A549 (cell line): ENCODE measurements around the gene PPIF. TPM values are rescaled to one million over a fixed set of nuclear protein-coding genes. Genes with fewer than 3 reads are reported as not detected.

Experiments
- ATAC-seq, 2 experiments: fragments of 200-7000 bp in 1 of 2; fragments of >200 bp in 1 of 2; cut with Nextera tagmentation in 1 of 2; cut with Tn5 transposase in 1 of 2; 3 replicates each; pipeline versions ENCODE4 v1.8.0 to v1.9.1; 2018 to 2020; ENCODE audit warnings: mild to moderate bottlenecking in 1 of 2, moderate library complexity in 1 of 2
- CTCF ChIA-PET: fragments of 300-600 bp; sonication (Branson Sonifier 250); formaldehyde crosslinking; extraction: SDS; loops from one replicate; lab custom pipeline; 2021; ENCODE audit warnings: antibody characterized with exemption, inconsistent platforms; lab: Yijun Ruan, JAX
- POLR2A ChIA-PET: fragments of 350-600 bp; formaldehyde crosslinking; extraction: SDS; loops from one replicate; lab custom pipeline; 2021; ENCODE audit warnings: antibody characterized with exemption, inconsistent platforms; lab: Yijun Ruan, JAX
- DNase-seq, 2 experiments: peaks; one replicate each; pipeline versions ENCODE4 v3.0.0 to v3.0.0-alpha.2; 2011 to 2016; ENCODE audit warnings: low read depth in 1 of 2, low spot score in 1 of 2
- FAIRE-seq: peaks from 2 replicates; lab custom pipeline; 2011; peaks lifted over from hg19 to GRCh38; lab: Jason Lieb, UNC
- H3K27ac ChIP-seq, 2 experiments: fragments of >200 bp; sonication (Bioruptor Twin); formaldehyde crosslinking; 3 replicates each; pipeline ENCODE4 v1.5.1; 2016 to 2017
- H3K4me1 ChIP-seq: fragments of >200 bp; sonication (Bioruptor Twin); formaldehyde crosslinking; 3 replicates; pipeline ENCODE4 v1.6.1; 2016
- H3K4me2 ChIP-seq: fragments of >200 bp; sonication (Bioruptor Twin); formaldehyde crosslinking; 3 replicates; pipeline ENCODE4 v1.6.1; 2016
- H3K4me3 ChIP-seq: fragments of >200 bp; sonication (Bioruptor Twin); formaldehyde crosslinking; 3 replicates; pipeline ENCODE4 v1.5.1; 2016
- H3K9me3 ChIP-seq: fragments of >200 bp; sonication (Bioruptor Twin); formaldehyde crosslinking; 3 replicates; pipeline ENCODE4 v1.6.1; 2016
- BCL3 ChIP-seq: fragments of >200 bp; sonication (Bioruptor Twin); formaldehyde crosslinking; IDR thresholded peaks from 3 replicates; pipeline ENCODE4 v1.6.1; 2016
- CEBPB ChIP-seq, 2 experiments: fragments of >200 bp in 1 of 2; sonication (Bioruptor Twin) in 1 of 2; formaldehyde crosslinking in 1 of 2; IDR thresholded peaks; 2 replicates each; pipeline ENCODE4 v1.6.1; 2012 to 2016
- CTCF ChIP-seq: fragments of >200 bp; sonication (Bioruptor Twin); formaldehyde crosslinking; IDR thresholded peaks from 3 replicates; pipeline ENCODE4 v1.5.1; 2016
- E2F6 ChIP-seq: IDR thresholded peaks from 2 replicates; pipeline ENCODE4 v1.6.1; 2012; ENCODE audit warnings: low read depth, borderline replicate concordance
- EHF ChIP-seq: fragments of 250-450 bp; sonication (Bioruptor Pico); IDR thresholded peaks from 2 replicates; pipeline ENCODE4 v1.5.0; 2020; ENCODE audit warnings: mild to moderate bottlenecking
- FOSB ChIP-seq: fragments of 250-450 bp; sonication (Bioruptor Pico); IDR thresholded peaks from 2 replicates; pipeline ENCODE4 v1.5.0; 2020; ENCODE audit warnings: mild to moderate bottlenecking, moderate library complexity
- HES2 ChIP-seq: fragments of >200 bp; sonication (Bioruptor Twin); formaldehyde crosslinking; IDR thresholded peaks from 2 replicates; pipeline ENCODE4 v1.6.1; 2016
- HEYL ChIP-seq: fragments of 250-450 bp; sonication (Bioruptor Pico); IDR thresholded peaks from 2 replicates; pipeline ENCODE4 v1.8.0; 2021; ENCODE audit warnings: mild to moderate bottlenecking, moderate library complexity
- HOXA7 ChIP-seq: fragments of 250-450 bp; sonication (Bioruptor Pico); IDR thresholded peaks from 2 replicates; pipeline ENCODE4 v1.5.0; 2020; ENCODE audit warnings: mild to moderate bottlenecking, moderate library complexity
- HOXB13 ChIP-seq: fragments of 250-450 bp; sonication (Bioruptor Pico); IDR thresholded peaks from 2 replicates; pipeline ENCODE4 v1.5.0; 2020; ENCODE audit warnings: low read depth, mild to moderate bottlenecking, moderate library complexity
- JUNB ChIP-seq: fragments of >200 bp; sonication (Bioruptor Twin); formaldehyde crosslinking; IDR thresholded peaks from 2 replicates; pipeline ENCODE4 v1.6.1; 2016
- KDM1A ChIP-seq: fragments of 200-600 bp; sonication (generic); IDR thresholded peaks from 2 replicates; pipeline ENCODE4 v1.6.1; 2016; ENCODE audit warnings: low read depth, mild to moderate bottlenecking
- KDM5A ChIP-seq: fragments of 200-600 bp; sonication (generic); IDR thresholded peaks from 2 replicates; pipeline ENCODE4 v1.6.1; 2016; ENCODE audit warnings: antibody characterized with exemption, mild to moderate bottlenecking
- MAX ChIP-seq: IDR thresholded peaks from 2 replicates; pipeline ENCODE4 v1.6.1; 2012
- MAZ ChIP-seq: fragments of 150-350 bp; IDR thresholded peaks from 2 replicates; pipeline ENCODE4 v1.6.1; 2014; ENCODE audit warnings: antibody characterized with exemption, low read depth, low read length, borderline replicate concordance
- POLR2AphosphoS2 ChIP-seq: conservative IDR thresholded peaks from 2 replicates; pipeline ENCODE4 v1.6.1; 2012; ENCODE audit warnings: low read length, improper control_type of control experiment, inconsistent platforms
- RFX5 ChIP-seq: fragments of 450-650 bp; IDR thresholded peaks from 2 replicates; pipeline ENCODE4 v1.7.1; 2014; ENCODE audit warnings: antibody characterized with exemption, mild to moderate bottlenecking, moderate library complexity
- RNF2 ChIP-seq: fragments of 200-600 bp; sonication (generic); IDR thresholded peaks from 2 replicates; pipeline ENCODE4 v1.6.1; 2016; ENCODE audit warnings: low read depth, mild to moderate bottlenecking, antibody characterized with exemption, moderate library complexity, borderline replicate concordance
- ZSCAN20 ChIP-seq: fragments of 250-450 bp; sonication (Bioruptor Pico); IDR thresholded peaks from 2 replicates; pipeline ENCODE4 v1.8.0; 2022; ENCODE audit warnings: mild to moderate bottlenecking, moderate library complexity
- WGBS: methylation state at CpG from one replicate; pipeline ENCODE4 v1.1.6; 2017; ENCODE audit errors: missing lambda C conversion rate; 5-methylcytosine and 5-hydroxymethylcytosine counted together
- polyA plus RNA-seq, 4 experiments: library from polyadenylated mRNA; depleted of rRNA in 3 of 4; stranded (reverse); fragments of >200 nt; fragmentation: RNase III in 1 of 4; extraction: RNeasy Plus Mini Kit Qiagen cat#74134 plus additional on column Dnase treatment in 1 of 4; gene quantifications; 2 replicates in 3 of 4; 3 replicates in 1 of 4; pipeline ENCODE4 v1.2.3, GENCODE V29; 2011 to 2017

Gene PPIF
- polyA plus RNA-seq, 2 of the 4 experiments (the other 2 are of a cell fraction): 44.8 to 75.0 TPM

GRCh38 chr10:79303631-79304478 is 43.4 kb upstream of the PPIF start:
- DNase-seq (no peak), FAIRE-seq (no peak), ATAC-seq (no peak)
- WGBS: 99% methylated on average over 20 of the region's 25 CpGs
- ChIA-PET POLR2A (no interaction called here), CTCF (interaction anchor here (1.0 kb wide), 1 partner anchor 11 kb away, joined by 4 read pairs; no protein-coding TSS in a partner anchor)
- H3K9me3 ChIP-seq: no peaks in the 10 kb centered on the region
- no peak overlapping the region for H3K27ac ChIP-seq
- TF ChIP-seq HOXB13 (CRISPR knock-in tag) (no peak), KDM1A (no peak), MAZ (no peak), CTCF (no peak), FOSB (CRISPR knock-in tag) (no peak), MAX (no peak), E2F6 (no peak), POLR2AphosphoS2 (no peak), KDM5A (no peak), RNF2 (no peak), JUNB (no peak), RFX5 (no peak), HOXA7 (CRISPR knock-in tag) (no peak)
- no peak overlapping the region for H3K4me3 ChIP-seq
- H3K4me2 ChIP-seq: no peak overlapping the region
- H3K4me1 ChIP-seq: peaks cover 16% of the 10 kb centered on the region

- Histone ChIP-seq H3K27ac (0 out of 6 replicates have a peak overlapping the region, but pooled peaks of 1 of the 2 experiments have one; percentile 11), H3K9me3 (no peaks in the 10 kb centered on the region)
- no peak for TF ChIP-seq EHF (CRISPR knock-in tag)
- no peak for TF ChIP-seq RNF2
- no peak for TF ChIP-seq KDM5A
- TF ChIP-seq CEBPB (IDR thresholded peaks at IDR 0.05): no peak
- no peak for TF ChIP-seq HES2
- no peak for TF ChIP-seq HOXA7 (CRISPR knock-in tag)
- no peak for TF ChIP-seq ZSCAN20 (CRISPR knock-in tag)
- TF ChIP-seq BCL3: no peak
- TF ChIP-seq HOXB13 (CRISPR knock-in tag): no peak
- no peak for TF ChIP-seq CTCF
- TF ChIP-seq HEYL: no peak
- TF ChIP-seq, all 56 proteins: peak for 0
- WGBS: 56% methylated on average over 6 of the region's 6 CpGs
- CTCF ChIA-PET: interaction anchor here (0.7 to 1.0 kb wide), 2 partner anchors 10 to 25 kb away, joined by 3 to 4 read pairs; no protein-coding TSS in a partner anchor
- no peak overlapping the region for H3K4me2 ChIP-seq
- no peak for ATAC-seq
- peaks cover 8% of the 10 kb centered on the region for H3K4me1 ChIP-seq
- POLR2A ChIA-PET: no interaction called here
- DNase-seq: no peak
- no peak overlapping the region for H3K4me3 ChIP-seq
- FAIRE-seq: no peak
These were observed 42.7 kb upstream of the PPIF start for GRCh38 chr10:79304479-79305087.
